ENCODE measurements around the gene GPC6.

DNA sequence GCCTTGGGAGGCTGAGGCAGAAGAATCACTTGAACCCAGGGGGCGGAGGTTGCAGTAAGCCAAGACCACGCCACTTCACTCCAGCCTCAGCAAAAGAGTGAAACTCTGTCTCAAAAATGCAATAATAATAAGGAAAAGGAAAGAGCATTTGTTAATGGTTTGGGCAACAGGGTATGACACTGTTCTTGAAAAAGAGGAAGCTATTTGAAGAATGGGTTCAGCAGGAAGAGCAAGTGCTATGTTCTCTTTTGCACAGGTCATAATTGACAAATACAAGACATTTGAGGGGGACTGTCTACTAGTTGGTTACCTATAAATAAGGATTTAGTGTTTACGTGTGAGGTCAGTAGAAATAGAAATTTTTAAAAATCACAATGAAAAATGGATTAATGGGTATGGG, 1034.6 kb downstream of the GPC6 start:
- TF ChIP-seq EP300 (IDR thresholded peaks at IDR 0.05) = no peak
- TF ChIP-seq, protein P1, sequence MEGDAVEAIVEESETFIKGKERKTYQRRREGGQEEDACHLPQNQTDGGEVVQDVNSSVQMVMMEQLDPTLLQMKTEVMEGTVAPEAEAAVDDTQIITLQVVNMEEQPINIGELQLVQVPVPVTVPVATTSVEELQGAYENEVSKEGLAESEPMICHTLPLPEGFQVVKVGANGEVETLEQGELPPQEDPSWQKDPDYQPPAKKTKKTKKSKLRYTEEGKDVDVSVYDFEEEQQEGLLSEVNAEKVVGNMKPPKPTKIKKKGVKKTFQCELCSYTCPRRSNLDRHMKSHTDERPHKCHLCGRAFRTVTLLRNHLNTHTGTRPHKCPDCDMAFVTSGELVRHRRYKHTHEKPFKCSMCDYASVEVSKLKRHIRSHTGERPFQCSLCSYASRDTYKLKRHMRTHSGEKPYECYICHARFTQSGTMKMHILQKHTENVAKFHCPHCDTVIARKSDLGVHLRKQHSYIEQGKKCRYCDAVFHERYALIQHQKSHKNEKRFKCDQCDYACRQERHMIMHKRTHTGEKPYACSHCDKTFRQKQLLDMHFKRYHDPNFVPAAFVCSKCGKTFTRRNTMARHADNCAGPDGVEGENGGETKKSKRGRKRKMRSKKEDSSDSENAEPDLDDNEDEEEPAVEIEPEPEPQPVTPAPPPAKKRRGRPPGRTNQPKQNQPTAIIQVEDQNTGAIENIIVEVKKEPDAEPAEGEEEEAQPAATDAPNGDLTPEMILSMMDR (IDR thresholded peaks at IDR 0.05) = no peak
- TF ChIP-seq POLR2A (IDR thresholded peaks at IDR 0.05) = no peak
- no peak for TF ChIP-seq POLR2AphosphoS5 (IDR thresholded peaks at IDR 0.05)
